DOHH2 (cell line): ENCODE measurements around the gene CNN2.

Source experiments
- CTCF ChIP-seq: fragments of 200-600 bp; sonication (generic); IDR thresholded peaks from one replicate; pipeline ENCODE4 v1.5.1; 2014; ENCODE audit warnings: antibody characterized with exemption, mild to moderate bottlenecking, low read depth, low read length; ENCODE audit not compliant: poor library complexity, severe bottlenecking
- EZH2phosphoT487 ChIP-seq: fragments of 200-600 bp; sonication (generic); IDR thresholded peaks from 2 replicates; pipeline ENCODE4 v1.6.1; 2017; ENCODE audit warnings: borderline replicate concordance, mild to moderate bottlenecking, antibody characterized with exemption, low read length, moderate library complexity, mixed read lengths

- no peak for TF ChIP-seq CTCF
- no peak for TF ChIP-seq EZH2phosphoT487
Observed at GRCh38 chr19:1063909-1064660, 37.7 kb downstream of the CNN2 start.
